ENCODE results near the gene KCTD8.

- TF ChIP-seq CTCF (IDR thresholded peaks at IDR 0.05) (no peak), POLR2A (IDR thresholded peaks at IDR 0.05) (no peak)
Observed at GRCh38 chr4:44446801-44447562, 1.6 kb downstream of the KCTD8 start.

Measured in right lobe of liver (tissue), 4 donors.